HT-29 (cell line): ENCODE data around the gene CCDC69. TPM values are rescaled to one million over a fixed set of nuclear protein-coding genes. Genes with fewer than 3 reads are reported as not detected.
A peak's percentile ranks its signal among the peaks of the same experiment; 100 is the strongest.

Experiments used
- DNase-seq: peaks from one replicate; pipeline ENCODE4 v3.0.0-alpha.2; 2015; ENCODE audit warnings: low spot score
- total RNA-seq: library from RNA; depleted of rRNA; stranded (reverse); fragments of >200 nt; shearing (Covaris generic); gene quantifications from 2 replicates; pipeline ENCODE4 v1.2.3, GENCODE V29; 2014

CCDC69 gene
- total RNA-seq, 1 experiment from 2014 or later: 0.33 TPM

DNA sequence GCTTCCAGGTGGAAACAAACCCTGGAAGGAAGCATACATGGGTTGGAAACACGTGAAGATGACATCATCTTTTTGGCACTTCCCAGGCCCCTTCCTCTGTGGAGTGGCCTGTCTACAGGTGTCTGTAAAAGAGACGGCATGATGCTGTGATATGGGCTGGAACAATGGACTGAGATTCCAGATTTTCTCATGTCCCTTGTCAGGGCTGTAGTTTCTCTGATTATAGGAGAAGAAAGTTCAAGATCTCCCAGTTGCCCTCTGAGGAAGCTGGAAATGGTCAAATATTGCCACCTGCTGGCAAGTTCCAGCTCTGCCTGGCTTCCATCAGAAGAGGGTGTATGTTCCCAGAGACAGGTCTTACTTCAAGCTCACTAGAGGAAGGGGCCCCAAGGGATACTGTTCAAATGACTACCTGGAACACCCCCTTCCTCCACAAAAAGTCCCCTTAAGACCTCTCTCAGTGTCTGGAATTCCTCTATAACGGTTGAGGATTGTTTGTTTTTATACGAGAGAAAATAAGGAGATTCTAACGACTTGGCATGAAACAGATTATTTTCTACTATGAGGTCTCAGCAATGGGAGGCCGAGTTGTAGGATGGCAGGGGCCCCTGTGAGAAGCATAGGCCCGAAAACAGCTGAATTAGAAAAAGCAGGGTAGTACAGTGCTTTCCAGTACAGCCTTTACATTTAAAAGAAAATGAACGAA, 59.1 kb downstream of the CCDC69 start:
- DNase-seq: peak; percentile 90

DNA sequence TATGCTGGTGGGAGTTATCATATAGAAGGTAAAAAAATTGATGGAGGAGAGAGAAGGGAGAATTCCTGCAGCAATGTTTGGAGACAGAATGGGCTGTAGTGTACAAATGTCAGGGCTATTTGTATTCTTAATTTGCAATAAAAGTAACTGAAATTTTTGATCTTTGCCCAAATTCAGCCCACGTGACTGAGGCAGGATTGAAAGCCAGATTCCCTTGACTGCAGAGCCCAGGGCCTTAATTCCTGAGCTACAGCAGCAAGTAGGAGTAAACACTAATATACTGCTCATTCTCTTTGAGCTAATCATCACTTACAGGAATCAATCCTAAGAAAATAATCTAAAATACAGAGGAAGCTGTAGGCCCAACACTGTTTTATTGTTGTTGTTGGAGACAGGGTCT, 61.1 kb downstream of the CCDC69 start:
- DNase-seq: no peak

- DNase-seq: no peak
Observed at GRCh38 chr5:151159649-151160373, 64.1 kb downstream of the CCDC69 start.

DNA sequence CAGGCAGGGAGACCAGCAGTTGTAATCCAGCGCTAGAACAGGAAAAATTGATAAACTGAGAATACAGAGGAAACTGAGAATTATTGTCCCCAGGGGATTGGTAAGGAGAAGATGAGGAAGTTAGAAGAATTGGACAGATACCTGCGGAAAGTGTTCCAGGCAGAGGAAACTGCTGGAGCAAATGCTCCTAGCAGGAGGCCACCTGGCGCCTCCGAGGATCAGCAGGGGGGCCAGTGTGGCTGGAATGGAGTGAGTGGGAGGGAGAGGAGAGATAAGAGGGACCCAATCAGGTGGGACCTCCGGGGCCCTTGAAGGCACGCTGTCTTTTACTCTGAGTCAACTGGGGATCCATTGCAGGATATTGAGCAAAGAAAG, 65.6 kb downstream of the CCDC69 start:
- no peak for DNase-seq

DNA sequence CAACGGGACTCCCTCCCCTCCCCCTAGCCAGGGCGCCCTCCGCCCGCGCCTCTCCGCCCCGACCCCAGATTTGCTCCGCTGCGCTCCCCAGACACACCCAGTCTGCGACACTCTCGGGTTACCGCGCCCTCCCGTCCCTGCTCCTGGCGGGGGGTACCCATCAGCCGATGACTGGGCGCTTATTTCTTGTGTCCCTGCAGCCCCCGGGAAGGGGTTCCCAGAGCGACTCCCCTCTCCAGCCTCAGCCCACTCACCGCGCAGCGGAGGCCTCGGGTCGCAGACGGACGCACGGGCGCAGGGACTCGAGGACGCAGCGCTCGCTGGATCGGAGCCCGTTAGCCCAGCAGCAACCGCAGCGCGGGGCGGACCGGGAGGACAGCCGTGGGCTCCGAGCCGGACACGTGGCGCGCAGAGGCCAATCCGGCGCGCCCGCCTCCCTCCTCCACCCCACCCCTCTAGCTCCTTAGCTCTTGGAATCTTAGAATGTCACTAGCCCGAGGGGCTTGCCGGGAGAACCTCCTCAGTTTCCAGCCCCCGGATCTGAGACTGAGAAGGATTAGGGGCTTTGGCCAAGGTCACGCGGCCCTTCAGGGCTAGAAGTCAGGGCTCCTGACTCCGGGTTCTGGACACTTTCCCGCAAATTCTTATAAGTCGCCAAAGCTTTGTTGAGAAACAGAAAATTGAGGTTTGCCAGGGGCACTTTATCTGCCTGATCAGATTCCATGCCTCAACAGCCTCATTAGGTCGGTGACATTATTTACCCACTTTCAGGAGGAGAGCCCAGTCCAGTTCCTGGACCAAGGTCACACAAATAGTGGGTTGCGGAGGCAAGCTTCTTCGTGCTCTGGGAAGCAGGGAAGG, 66.2 kb downstream of the CCDC69 start, which contains the start of gene ANXA6:
Gene ANXA6, minus strand, starts transcription at position 354 of the 861 bp plus-strand sequence. CDS start 9,878 bp downstream, outside the sequence.
- peak; percentile 22 for DNase-seq

GRCh38 chr5:151156507-151157420, 67.1 kb downstream of the CCDC69 start:
- no peak for DNase-seq

GRCh38 chr5:151155775-151156506, 68.0 kb downstream of the CCDC69 start:
- no peak for DNase-seq

- DNase-seq: no peak
Observed at GRCh38 chr5:151154931-151155774, 68.7 kb downstream of the CCDC69 start.

GRCh38 chr5:151153766-151154272, 70.1 kb downstream of the CCDC69 start:
- DNase-seq: no peak

GRCh38 chr5:151153300-151153699, 70.6 kb downstream of the CCDC69 start:
- DNase-seq: no peak

DNA sequence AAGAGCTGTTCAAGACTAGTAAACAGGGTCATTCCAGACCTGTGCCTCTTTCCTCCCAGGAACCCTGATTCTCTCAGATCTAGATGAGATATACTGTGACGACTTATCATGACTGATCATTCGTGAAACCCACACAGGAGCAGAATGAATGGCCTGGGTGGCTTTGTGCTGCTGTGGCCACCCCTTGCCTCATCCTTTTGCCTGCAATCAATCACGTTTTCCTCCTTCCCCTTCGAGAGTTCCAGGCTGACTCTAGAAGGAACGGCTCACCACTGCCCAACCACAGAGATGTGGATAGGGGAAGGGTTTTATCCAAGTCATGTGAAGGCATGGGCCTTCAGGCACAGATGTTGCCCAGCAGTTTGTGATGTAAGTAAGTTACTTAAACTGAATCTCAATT, 72.1 kb downstream of the CCDC69 start:
- DNase-seq: no peak

DNA sequence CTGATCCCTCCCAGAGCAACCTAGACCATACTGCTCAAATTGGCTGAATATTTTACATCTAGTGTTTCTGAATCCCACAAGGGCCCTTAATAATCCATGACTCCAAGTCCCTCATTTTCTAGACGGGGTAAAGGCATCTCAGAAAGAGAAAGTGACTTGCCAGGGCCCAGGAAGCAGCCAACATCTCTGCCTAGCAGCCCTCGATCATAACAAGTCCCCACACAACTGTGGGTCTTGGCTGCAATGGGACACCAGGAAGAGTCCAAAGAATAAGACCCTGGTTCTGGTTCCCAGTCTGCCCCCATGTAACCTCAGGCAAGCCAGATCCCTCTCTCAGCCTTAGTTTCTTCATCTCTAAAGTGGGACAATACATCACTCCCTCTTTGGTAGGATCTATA, 72.6 kb downstream of the CCDC69 start:
- no peak for DNase-seq

- DNase-seq: no peak
Observed at GRCh38 chr5:151150471-151151262, 73.2 kb downstream of the CCDC69 start.

- no peak for DNase-seq
Observed at GRCh38 chr5:151148583-151148982, 75.3 kb downstream of the CCDC69 start.

- DNase-seq: no peak
Observed at GRCh38 chr5:151147033-151147432, 76.9 kb downstream of the CCDC69 start.

- DNase-seq: no peak
Observed at GRCh38 chr5:151146061-151146460, 77.8 kb downstream of the CCDC69 start.

GRCh38 chr5:151144922-151145321, 79.0 kb downstream of the CCDC69 start:
- no peak for DNase-seq

DNA sequence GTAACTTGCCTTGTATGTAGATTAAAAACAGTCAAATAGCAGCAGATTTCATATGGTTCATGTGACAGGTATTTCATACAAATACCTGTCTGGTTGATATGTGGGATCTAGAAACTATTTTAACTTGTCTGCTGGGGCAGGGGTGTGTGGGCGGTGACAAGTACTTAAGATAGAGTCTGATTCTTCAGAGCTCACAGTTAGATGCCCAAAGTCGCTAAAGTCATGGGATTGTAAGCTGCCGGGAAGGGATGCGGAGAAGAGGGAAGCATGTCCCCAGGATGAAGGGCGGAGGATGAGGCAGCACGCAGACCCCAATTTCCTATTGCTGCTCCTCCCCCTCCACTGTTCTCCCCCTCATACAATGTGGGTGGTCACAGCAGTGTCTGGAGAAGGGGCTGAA, 79.6 kb downstream of the CCDC69 start:
- no peak for DNase-seq
